ENCODE results near the gene BSG.

GRCh38 chr19:607301-608154 lies 35.1 kb downstream of the BSG start:
- TF ChIP-seq SNAPC5 (CRISPR knock-in tag; IDR thresholded peaks at IDR 0.05) (no peak), CTCF (IDR thresholded peaks at IDR 0.05 in 2 of 3, conservative IDR thresholded peaks at IDR 0.05 in 1 of 3; ENCODE audit: insufficient read depth in 2 of 3, low read depth in 1 of 3, low read length in 3 of 3) (no peak), ZBTB49 (CRISPR knock-in tag; IDR thresholded peaks at IDR 0.05; ENCODE audit: borderline replicate concordance) (no peak), FOXA1 (IDR thresholded peaks at IDR 0.05; ENCODE audit: borderline replicate concordance) (no peak), FOS (IDR thresholded peaks at IDR 0.05; ENCODE audit: extremely low read depth, insufficient read length) (no peak), GATAD2B (IDR thresholded peaks at IDR 0.05; ENCODE audit: borderline replicate concordance) (no peak), BCLAF1 (IDR thresholded peaks at IDR 0.05; ENCODE audit: borderline replicate concordance in 1 of 2, control insufficient read depth in 1 of 2, low read depth in 2 of 2, low read length in 1 of 2) (no peak), REST (IDR thresholded peaks at IDR 0.05; ENCODE audit: borderline replicate concordance) (no peak), REST (CRISPR knock-in tag; IDR thresholded peaks at IDR 0.05; ENCODE audit: low read depth) (no peak), MAX (CRISPR knock-in tag; IDR thresholded peaks at IDR 0.05) (no peak), BHLHE40 (IDR thresholded peaks at IDR 0.05; ENCODE audit: low read length) (no peak)
